GM19099 (cell line): ENCODE measurements around the gene GPR17.

Experiments used
- POLR2A ChIP-seq: IDR thresholded peaks from 3 replicates; pipeline ENCODE4 v1.6.1; 2011; ENCODE audit warnings: low read depth; ENCODE audit not compliant: insufficient read length; ENCODE audit errors: extremely low read depth

Gene GPR17

DNA sequence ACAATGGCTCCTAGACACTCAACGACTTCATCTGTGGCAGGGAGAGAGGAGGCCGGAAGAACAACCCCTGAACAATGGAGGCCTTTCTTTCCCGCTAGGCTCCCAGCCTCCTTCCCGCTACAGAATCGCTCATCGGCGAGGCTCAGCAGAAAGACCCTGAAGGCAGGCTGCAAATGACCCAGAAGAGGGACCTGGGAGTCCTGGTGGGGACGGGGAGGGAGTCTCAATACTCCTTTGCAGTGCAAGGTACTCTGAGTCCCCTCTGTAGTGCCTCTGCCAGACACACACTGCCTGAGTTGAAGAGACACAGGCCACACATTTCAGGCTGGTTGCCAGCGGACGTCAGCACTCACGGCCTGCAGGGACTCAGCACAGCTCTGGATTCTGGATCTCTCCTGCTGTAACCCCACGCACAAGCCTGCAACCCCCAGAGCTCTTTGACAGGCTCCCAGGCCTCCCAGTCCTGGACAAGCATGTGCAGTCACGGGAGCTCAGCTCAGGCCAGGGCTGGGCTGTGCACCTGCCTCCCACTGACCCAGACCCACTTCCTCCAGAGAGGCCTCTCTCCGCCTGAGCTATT lies 6.1 kb downstream of the GPR17 start:
- no peak for TF ChIP-seq POLR2A

DNA sequence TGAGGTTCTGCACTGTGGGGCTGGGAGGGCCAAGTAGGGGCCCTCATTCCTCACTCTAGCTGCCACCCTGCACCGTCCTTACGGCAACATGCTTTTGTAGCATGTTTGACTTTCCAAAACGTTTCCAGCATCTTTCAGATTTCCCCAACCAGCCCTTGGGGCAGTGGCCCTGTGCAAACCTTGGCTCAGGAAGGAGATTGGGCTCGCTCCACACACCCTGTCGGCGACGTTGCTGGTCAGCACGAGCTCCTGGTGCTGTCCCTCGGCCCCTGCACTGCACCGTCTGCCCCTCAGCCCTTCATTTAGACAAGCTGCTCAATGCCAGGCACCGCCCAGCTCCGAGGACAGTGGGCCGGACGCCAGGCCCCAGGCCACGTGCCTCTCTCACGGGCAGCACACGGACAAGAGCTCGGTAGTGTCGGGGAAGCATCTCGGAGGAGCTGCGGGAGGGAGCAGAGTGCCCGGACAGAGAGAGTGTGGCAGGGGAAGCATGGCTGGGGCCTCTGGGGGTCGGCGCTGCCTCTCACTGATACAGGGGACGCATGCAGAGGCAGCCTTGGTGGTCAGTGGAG lies 6.9 kb downstream of the GPR17 start:
- TF ChIP-seq POLR2A = no peak

DNA sequence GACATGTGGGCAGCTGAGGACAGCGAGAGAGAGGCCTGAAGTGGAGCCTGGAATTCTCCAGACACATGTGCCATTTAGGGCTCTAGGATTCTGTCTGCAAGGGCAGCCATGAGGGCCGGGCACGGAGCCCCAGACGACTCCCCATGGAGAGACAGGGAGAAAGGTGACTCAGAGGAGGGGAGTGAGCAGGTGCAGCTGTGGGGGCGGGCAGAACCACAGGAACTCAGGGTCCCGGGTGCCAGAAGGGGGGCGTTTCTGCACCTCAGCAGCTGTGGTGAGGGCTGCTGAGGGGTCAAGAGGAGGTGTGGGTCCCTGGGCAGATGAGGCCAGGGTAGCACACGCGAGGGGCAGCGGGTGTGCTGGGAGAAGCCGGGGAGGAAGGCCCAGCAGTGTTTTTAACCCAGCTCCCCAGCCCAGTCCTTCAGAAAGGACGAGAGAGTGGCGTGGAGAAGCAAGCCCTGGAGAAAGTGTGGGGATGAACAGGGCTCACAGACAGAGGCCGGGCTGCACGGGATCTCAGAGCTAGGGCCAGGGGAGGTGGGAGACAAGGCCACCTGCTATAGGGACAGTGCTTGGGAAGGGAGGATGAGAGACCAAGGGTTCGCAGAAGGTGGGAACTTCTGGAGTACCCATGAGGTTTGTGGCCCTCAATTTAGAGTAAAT lies 7.6 kb downstream of the GPR17 start:
- TF ChIP-seq POLR2A = no peak

DNA sequence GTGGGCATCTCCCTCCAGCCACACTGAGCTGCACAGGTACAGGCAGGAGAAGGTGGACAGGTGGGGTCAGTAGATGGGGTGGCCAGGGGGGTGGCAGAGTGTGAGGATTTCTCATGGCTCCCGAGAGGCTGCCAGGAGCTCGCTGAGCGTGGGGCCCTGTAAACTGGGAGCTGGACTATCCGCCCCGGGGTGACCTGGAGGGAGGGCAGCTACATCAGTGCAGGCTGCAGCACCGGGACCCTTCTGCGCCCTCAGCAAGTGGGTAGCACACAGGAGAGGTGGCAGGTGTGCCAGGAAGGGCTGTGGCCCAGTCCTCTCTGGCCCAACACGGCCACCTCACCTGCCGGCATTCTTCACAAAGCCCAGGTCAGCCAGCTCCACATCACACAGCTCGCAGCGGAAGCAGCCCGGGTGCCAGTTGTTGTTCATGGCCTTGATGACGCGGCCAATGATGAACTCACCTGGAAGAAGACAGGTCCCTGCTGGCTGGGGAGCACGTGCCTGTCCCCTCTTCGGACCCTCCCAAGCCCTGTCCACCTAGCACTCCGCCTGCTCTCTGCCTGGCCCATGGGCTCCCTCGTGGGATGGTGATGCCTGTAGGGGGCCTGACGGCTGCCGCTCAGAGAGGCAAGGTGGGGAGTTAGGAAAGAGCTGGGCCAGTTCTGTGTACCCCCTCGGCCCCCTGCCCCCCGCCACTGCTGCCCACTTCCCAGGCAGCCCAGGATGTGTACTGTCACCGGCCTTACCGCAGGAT lies 8.3 kb downstream of the GPR17 start:
- TF ChIP-seq POLR2A = no peak

DNA sequence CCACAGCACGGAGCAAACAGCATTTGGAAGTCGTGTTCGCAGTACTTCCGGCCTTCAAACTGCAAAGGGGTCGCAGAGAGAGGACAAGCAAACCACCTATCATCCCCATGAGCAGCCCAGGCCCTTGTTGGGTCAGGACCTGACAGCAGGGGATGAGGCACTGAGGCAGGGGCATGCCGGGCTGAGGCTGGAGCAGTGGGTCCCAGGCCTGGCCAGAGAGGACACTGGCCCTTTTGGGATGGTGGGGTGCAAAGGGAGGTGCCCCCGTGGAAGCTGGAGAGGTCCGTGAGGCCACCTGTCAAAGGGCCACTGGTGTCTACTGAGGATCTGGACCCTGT lies 8.9 kb downstream of the GPR17 start:
- no peak for TF ChIP-seq POLR2A

DNA sequence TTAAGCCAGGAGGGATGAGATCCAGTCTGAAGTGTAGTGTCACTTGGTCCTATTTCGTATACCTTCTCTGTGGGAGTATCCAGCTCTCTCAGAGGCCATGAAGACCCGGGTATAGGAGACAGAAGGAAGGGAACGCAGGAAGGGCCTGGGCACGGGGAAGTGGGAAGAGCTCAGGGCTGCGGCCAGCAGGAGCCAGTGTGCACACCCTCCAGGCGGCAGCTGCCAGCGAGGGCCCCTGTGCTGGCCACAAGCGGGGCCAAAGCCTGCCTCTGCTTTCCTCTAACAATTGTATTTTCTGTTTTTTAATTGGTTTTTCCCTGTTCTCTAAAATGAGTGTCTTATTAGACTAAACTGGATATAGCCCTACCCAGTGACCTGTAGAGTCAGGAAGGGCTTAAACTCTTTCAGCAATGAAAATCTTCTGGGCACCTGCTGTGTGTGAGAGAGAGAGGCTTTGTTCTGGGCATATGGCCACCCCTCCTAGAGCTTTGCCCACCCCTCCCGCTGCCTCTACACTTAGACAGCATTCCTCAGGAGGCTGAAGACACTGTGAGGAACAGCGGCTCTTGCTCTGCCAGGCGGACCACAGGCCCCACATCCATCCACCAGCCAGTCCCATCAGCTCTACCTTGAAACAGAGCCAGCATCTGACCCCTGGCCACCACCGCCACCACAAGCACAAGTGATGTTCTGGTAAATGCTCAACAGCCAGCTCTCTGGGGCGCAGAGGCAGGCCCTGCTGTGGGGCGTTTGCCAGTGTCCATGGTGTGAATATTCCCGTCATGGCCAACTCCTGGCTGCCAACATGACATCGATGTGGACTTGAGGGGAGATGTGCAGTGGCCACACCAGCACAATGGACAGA lies 9.5 kb downstream of the GPR17 start:
- TF ChIP-seq POLR2A = no peak

DNA sequence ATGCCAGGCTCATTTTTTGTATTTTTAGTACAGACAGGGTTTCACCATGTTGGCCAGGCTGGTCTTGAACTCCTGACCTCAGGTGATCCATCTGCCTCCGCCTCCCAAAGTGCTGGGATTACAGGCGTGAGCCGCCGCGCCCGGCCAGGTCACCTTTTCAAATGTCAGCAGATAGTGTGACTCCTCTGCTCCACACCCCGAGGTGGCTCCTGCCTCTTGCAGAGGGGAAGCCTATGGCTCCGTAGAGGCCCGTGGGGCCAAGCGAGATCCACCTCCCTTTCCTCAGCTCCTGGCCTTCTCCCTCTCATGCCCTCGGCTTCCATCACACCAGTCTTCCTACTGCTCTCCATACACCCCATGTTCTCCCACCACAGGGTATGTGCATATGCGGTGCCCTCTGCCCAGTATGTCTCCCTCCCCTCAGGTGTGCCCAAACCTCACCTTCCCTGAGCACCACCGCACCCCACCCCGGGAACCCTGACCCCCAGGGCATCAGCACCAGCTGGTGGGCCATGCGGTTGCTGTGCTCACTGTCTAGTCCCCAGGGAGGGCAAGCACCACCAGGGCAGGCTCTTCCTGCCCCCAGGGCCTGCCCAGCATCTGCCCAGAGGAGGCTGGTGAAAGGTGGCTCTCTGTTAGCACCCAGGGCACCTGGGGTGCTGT lies 10.7 kb downstream of the GPR17 start:
- TF ChIP-seq POLR2A = no peak

DNA sequence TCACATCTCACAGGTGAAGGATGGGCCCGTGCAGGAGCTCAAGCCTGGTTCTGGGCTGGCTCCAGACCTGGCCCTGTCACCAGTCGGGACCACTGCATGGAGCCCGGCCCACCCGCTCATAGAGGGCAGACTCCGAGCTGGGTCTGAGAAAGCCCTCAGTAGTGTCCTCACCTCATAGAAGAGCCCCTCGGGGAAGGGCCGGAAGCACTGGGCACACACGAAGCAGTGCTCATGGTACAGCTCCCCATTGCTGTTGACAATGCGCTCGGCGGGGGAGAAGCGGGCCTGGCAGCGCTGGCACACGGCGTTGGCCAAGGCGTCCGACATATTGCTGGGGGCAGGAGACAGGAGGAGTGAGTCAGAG lies 11.3 kb downstream of the GPR17 start:
- no peak for TF ChIP-seq POLR2A

DNA sequence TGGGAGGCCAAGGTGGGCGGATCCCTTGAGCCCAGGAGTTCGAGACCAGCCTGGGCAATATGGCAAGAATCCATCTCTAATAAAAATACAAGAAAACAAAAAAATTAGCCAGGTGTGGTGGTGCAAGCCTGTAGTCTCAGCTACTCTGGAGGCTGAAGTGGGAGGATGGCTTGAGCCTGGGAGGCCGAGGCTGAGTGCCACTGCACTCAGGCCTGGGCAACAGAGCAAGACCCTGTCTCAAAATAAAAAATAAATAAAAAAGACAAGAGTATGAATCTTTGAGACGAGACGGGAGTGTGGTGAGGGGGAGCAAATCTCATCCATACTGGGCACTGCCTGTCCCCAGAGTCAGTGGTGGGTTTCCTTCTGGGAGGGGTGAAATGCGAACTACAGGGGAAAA lies 12.2 kb downstream of the GPR17 start:
- TF ChIP-seq POLR2A = no peak

DNA sequence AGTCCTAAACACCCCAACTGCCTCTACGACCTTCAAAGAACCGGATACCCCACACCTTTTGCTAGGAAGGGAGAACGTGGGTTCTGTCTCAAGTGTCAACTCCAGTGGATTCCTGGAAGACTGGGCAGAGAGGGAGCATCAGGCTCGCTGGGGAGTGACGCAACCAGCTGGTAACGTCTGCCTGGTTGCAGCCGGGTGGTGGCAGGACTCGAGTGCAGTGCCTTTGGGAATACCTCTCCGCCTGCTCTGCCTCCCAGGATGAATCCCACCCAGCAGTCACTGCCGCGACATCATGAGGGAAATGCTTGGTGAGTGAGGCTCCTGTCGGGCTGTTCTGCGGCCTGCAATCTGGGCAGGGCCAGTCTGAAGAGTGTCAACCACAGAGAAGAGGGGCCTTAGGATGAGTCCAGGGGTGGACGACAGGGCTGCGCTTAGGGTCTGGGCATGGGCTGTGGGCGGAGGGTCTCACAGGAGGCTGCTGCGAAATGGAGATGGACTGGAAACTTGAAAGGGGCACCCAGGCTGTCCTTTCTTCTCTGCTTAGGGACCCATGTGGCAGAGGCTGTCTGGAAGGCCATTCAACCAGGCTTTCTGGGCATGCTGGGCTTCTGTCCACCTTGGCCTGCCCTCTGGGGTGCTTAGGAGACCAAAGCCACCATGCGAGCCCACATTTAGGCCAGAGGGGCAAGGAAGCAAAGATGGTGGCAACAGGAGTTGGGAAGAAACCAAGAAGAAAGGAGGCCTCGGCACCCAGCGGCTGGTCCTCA lies 12.9 kb downstream of the GPR17 start:
- no peak for TF ChIP-seq POLR2A

DNA sequence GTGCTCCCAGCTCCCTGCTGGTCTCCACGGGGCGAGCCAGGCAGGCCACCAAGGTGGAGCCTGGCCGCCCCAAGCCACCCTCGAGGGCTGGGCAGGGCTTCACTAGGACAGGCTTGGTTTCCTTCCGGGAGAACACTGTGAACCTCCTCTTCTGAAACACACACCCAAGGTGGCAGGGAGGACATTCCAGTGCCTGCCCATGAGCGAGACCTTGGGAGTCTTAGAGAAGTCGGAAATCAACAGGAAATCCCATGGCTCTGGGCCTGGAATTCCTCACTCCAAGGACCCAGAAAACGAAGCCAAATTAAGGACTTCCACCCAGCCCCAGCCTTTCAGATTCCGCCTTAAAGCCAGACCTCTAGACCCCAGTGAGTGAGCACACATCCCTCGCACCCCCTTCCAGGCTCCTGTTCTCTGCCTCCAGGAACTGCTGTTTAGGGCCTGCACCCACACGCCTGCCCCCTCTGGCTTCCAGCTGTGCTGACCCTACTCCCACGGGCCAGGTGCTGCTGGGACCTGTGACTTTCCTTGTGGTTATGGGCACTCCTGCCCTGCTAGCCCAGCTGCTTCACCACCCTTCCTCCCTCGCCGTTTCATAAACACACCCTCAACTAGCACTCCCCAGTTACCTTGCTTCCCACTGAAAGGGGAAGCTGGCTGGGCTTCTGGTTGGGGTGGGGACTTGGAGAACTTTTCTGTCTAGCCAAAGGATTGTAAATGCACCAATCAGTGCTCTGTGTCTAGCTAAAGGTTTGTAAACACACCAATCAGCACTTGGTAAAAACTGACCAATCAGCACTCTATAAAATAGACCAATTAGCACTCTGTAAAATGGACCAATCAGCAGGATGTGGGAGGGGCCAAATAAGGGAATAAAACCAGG lies 13.7 kb downstream of the GPR17 start:
- TF ChIP-seq POLR2A = no peak

DNA sequence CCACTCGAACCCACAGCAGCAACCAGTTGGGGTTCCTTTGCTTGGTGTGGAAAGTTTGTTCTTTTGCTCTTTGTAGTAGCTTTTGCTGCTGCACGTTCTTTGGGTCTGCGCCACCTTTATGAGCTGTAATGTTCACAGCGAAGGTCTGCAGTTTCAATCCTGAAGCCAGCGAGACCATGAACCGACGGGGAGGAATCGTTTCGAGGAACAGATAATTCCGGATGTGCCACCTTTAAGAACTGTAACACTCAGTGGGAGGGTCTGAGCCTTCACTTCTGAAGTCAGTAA lies 14.3 kb downstream of the GPR17 start:
- TF ChIP-seq POLR2A = no peak

DNA sequence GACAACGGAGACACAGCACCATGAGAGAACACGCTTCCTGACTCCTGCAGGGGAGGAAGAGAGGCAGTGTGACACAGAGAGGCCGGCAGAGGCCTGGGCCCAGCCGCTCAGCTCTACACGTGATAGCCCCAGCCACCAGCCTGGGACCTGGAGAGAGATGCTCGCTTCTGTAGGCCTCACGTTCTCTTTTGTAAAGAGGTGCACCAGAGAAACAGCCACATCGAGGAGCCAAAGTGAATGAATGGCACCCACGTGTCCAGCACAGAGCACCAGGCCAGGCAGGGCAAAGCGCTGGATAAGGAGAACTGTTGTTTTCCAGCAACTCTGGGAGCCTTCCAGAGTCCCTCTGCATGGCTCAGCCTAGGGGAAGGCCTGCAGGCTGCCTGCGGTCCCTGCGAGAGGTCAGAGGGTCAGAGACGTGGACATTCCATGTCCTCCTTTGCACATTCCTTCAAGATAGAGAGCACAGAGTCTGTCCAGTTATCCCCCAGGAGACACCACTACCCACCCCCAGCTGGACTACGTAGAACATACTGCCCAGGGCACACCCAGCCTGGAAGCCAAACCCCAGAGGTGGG lies 15.2 kb downstream of the GPR17 start:
- TF ChIP-seq POLR2A = no peak

DNA sequence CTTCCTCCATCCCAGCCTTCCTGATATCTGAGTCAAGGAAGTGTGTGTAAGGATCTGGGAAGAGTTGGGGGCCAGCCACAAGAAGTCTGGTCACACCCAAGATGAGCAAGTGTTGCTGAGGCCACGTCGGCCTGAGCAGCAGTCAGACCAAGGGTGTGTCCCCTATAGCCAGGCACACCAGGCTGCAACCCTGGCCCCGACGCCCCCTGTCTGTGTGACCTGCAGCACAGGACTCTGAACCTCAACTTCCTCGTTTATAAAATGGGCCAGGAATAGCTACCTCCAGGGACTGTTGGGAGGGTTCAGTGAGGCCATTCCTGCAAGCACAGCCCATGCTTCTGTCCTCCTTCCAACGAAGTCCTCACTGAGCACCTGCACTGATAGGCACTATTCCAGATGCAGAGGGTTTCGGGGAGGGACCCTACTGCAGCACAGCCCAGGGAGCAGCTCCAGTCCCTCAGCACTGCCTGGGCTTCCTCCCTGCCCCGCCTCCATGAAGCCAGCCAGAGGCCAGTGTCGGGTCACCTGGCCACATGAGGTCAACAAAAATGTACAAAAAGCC lies 16.1 kb downstream of the GPR17 start:
- no peak for TF ChIP-seq POLR2A
